Gastrocnemius medialis (tissue), 4 donors: ENCODE measurements around the gene GGA1.

Experiments
- CTCF ChIP-seq, 5 experiments: fragments of 450-650 bp in 3 of 5; fragments of 200-600 bp in 2 of 5; sonication (generic) in 2 of 5; IDR thresholded peaks in 4 of 5; conservative IDR thresholded peaks in 1 of 5; 1 replicate in 4 of 5; 2 replicates in 1 of 5; pipeline ENCODE4 v1.5.1; 2016 to 2019; ENCODE audit warnings: antibody characterized with exemption in 5 of 5, mild to moderate bottlenecking in 3 of 5, moderate library complexity in 3 of 5
- POLR2A ChIP-seq, 2 donors: fragments of 450-650 bp; IDR thresholded peaks; one replicate each; pipeline ENCODE4 v1.6.1; 2017; ENCODE audit warnings: antibody characterized with exemption in 2 of 2, mild to moderate bottlenecking in 2 of 2, moderate library complexity in 2 of 2

- TF ChIP-seq CTCF (IDR thresholded peaks at IDR 0.05 in 4 of 5, conservative IDR thresholded peaks at IDR 0.05 in 1 of 5) = peak in 1 of 5 experiments; percentile 14
- peak; percentile 90 to 94 for TF ChIP-seq POLR2A (IDR thresholded peaks at IDR 0.05)
Observed at GRCh38 chr22:37658133-37659065, 49.8 kb downstream of the GGA1 start, which contains the start of gene PDXP.
